Raji (cell line): ENCODE results near the gene FBXO34.

Source experiments
- POLR2A ChIP-seq: IDR thresholded peaks from 2 replicates; pipeline ENCODE4 v1.6.1; 2011; ENCODE audit warnings: low read depth, low read length, control low read depth; ENCODE audit not compliant: insufficient read depth

Gene FBXO34

DNA sequence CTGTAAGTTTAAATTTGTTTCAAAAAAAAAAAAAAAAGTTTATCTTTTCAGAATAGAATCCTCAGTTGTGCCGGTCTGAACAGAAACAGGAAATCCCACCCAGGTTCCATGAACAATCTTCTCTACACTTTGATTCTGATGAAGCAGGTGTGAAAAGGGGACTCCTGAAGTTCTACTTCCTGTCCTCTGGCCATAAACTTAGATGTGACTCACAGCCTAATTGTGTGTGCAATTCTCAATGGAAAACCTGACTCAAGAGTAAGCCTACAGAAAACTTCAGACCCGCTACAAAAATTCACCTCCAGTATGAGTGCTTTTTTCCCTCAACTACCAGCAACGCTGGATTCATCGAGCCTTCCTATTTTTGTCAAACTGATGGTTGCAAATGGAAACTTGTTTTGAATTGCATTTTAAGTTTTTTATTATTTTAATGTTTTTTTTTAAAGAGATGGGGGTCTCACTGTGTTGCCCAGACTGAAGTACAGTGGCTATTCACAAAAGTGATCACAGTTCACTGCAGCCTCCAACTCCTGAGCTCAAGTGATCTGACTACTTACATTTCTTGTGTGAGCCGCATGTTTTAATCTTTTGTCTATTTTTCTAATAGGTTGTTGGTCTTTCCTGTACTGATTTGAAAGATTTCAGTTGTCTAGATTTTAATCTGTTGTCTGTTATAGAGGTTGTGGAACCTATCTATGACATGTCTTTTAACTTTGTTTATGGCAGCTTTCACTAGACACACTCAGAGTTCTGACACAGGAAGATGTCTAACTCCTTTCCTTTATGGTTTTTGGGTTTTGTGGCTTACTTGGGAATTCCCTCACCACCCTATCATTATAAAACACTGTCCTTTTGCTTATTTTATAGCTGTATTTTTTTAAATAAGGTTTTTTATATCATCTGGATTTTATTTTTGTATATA lies 102.8 kb downstream of the FBXO34 start:
- no peak for TF ChIP-seq POLR2A

DNA sequence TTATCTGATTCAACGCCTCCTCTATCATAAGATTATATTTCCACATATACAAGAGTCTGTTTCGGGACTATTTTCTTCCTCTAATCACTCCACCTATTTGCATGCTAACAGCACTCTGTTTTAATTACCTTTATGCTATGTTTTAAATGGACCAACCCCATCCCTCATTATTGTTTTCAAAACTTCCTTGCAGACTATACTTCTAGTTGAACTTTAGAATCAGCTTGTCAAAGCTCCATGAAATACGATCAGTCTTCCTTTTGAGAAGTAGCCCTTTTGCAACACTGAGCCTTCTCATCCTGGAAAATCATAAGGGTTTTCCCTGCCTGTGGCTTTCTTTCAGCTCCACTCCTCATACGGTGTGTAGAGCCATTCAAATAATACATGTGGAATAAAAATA lies 103.5 kb downstream of the FBXO34 start:
- TF ChIP-seq POLR2A, result no peak

DNA sequence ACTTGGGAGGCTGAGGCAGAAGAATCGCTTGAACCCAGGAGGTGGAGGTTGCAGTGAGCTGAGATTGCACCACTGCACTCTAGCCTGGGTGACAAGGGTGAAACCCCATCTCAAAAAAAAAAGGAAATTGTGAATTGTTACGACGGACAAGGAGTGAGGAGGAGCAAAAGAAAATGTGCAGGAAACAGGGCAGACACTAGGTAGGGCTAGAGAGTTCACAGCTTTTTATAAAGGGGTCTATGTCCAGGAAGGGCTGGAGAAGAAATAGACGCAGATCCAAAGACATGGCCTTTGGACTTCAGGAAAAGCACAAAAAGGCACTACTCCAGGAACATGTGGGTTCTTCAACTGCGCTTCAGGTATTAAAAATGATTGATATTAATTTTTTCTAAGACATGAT lies 106.0 kb downstream of the FBXO34 start:
- TF ChIP-seq POLR2A, result no peak

DNA sequence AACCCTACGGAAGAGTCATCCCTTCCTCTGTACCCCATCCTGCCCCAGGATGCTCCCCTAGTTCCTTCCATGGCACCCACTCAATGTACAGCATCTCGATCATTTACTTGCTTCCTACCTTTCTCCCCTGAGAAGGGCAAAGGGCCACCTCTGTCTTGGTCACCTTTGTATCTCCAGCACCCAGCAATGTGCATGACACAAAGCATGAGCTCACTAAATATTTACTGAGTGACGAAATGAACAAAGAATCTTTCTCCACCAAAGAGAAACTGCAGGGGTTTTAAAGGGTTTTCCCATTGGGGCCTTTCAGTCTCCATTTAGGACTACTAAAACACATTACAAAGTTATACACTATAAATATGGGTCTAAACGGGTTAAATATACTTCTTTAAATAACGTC lies 109.8 kb downstream of the FBXO34 start:
- TF ChIP-seq POLR2A, result no peak

DNA sequence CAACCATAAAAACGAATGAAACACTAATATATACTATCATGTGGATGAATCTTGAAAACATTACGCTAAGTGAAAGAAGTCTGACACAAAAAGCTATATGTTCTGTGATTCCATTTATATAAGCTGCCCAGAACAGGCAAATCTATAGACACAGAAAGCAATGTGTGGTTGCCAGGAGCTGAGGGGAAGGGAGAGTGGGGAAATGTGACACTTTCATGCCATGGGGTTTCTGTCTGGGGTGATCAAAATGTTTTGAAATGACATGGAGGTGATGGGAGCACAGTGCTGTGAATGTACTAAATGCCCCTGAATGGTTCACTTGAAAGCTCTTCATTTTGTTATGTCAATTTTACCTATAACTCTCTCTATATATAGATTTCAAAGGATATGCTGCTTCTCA lies 110.3 kb downstream of the FBXO34 start:
- no peak for TF ChIP-seq POLR2A

DNA sequence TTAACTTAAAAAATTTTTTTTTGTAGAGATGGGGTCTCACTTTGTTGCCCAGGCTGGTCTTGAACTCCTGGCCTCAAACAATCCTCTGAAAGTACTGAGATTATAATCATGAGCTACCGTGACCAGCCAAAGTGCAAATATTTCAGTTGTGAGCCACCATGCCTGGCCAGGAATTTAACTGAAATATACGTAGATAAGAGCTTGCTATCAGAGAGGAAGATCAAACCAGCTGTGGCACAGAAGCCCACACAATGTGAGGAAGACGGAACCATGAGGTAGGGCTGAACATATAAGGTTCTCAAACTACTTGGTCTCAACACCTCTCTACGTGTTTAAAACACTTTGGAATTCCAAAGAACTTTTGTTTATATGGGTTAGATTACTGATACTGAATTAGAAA lies 111.3 kb downstream of the FBXO34 start:
- no peak for TF ChIP-seq POLR2A

DNA sequence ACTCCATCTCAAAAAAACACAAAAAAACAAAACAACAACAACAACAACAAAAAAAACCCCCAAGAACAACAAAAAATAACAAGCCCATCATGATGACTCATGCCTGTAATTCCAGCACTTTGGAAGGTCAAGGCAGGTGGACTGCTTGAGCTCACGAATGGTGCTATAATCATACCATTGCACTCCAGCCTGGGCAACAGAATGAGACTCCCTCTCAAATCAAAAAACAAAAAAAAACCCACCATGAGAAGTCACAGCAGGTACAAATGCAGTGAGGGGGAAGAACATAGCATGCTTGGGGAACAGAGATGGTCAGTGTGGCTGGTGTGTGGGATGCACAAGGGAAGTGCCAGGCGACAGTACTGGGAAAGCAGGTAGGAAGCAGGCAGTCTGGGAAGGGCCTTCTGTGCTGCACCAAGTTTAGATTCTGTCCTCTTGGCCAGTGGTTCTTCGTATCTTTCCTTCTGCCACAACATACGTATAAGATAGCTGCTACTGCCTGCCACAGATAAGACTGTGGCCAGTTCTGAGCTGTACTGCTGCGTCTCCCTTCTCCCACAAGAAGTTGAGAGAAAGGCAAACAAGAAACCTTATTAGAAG lies 112.4 kb downstream of the FBXO34 start:
- no peak for TF ChIP-seq POLR2A

DNA sequence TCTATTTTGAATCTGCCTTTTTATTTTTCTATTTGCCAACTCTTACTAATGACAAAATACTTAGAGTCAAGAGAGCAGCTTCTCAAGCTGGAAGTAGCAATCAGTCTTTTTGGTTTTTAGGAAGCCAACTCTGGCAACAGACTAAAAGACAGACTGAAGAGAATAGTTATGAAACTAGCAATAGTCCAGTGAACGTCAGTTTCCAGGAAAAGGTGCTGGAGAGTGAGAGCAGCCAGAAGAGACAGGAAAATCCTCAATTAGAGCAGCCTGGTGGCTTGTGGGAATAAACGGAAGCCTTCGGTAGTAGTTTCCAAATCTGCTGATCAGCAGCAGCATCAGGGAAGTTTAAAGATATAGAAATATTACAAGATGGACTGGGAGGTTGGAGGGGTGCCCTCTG lies 113.3 kb downstream of the FBXO34 start:
- TF ChIP-seq POLR2A, result no peak

DNA sequence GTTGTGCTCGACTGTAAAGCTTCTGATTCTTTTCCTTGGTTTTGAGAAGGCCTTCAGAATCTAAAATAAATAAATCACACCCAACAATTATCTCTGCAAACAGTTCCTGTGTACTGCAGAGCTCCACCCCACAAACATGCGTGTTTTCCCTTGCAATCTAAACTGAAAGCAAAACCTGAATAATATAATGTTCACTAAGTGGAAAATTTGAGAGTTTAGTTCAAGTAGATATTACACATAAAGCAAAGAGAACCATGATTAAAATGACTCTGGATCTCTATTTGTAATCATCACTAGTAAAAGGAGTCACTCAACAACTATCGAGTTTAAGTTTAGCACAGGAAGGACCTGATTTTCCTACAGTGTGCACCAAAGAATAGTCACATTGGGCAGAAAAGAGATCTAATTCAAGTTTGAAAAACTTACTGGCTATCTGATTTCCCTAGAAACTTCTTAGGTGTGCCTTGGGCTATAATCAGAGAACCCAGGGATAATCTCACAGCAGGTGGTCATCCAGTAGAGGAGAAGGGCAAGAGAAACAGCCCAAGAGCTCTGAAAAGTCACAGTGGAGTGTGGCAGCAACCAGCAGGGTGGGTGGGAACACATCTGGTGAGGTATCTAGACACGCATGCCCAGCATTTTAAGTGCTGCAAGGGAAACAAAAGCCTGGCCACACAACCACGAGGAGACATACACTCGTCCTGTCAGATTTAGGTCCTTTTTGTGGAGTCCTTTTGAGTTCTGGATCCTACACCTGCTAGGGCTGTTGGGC lies 115.0 kb downstream of the FBXO34 start:
- TF ChIP-seq POLR2A, result no peak

DNA sequence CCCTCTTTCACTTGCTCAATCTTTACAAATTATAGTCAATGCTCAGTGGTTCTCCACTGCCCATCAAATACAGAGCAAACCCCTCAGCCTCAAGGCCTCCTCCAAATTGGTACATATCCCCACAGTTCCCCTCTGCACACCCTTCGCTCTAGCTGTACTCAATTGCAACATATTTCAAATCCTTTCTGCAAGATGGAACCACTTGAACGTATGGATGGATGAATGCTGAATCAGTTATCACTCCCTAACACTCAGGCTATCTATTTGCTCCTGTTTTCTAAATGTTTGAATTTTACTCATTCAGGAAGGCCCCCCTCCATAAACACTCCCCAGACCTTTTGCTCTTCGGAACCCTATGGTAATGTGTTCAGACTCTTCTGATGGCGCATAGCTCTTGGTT lies 115.9 kb downstream of the FBXO34 start:
- no peak for TF ChIP-seq POLR2A

DNA sequence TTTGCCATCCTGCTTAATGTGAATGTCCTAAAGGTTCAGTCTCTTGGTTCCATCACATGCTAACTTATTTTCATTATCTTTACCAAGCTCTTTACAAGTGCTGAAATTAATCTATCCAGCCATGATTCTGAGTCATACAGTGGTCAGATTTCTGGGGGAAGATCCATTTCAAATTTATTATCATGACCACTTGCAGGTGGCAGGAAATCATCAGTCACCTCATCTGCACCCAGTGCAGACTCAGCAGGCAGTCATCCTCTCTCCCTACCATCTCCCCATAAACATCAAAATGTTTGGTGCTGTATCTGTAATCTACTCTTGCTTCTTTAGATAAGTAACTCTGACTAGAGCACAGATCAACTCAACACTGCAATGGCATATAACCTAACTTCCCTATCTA lies 116.9 kb downstream of the FBXO34 start:
- TF ChIP-seq POLR2A, result no peak

DNA sequence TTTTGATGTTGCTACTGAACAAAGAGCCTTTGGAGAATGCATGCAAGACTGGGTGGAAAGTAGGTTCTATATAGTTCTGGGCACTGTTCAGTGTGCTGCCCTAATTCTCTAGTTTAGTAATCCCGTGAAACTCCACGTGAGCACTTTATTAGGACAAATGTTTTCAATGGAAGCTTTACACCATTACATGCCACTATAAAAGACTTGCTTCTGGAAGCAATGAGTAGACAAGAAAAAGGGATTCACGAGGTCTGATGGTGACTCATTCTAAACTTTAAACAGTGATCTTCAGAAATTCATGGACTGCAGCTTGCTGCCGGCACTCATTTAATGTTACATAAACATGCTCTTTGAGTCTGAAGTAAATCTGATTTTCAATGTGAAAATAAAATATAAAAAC lies 118.1 kb downstream of the FBXO34 start:
- no peak for TF ChIP-seq POLR2A

DNA sequence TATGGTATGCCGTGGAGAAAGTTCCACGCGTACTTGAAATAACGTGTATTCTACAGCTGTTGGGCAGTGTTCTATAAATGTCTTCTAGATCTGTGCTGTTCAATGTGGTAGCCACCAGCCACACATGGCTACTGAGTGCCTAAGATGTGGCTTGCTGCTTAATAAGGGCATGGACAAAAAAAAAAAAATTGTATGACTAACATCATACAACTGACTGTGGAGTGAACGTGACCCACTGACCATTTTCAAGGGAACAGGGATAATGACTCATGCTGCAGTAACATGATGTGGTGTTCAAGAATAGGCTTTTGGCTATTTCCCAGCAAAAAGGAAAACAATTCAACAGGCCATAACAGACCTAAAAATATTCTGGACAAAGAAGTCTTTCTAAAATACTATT lies 127.5 kb downstream of the FBXO34 start:
- no peak for TF ChIP-seq POLR2A

DNA sequence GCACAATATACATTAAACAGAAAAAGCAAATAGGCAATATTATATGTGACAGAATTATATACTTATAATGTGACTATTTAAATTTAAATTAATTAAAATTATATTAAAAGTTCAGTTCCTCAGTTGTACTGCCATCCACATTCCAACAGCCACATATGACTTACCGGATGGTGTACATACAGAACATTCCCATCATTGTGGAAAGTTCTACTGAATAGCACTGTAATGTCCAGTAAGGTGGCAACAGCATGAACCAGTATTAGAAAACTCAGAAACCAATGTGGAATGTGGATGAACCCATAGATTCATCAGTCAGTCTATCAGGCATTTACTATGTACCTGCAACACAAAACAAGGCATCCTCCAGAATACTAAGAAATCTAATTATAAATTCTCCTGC lies 128.0 kb downstream of the FBXO34 start:
- TF ChIP-seq POLR2A, result no peak

DNA sequence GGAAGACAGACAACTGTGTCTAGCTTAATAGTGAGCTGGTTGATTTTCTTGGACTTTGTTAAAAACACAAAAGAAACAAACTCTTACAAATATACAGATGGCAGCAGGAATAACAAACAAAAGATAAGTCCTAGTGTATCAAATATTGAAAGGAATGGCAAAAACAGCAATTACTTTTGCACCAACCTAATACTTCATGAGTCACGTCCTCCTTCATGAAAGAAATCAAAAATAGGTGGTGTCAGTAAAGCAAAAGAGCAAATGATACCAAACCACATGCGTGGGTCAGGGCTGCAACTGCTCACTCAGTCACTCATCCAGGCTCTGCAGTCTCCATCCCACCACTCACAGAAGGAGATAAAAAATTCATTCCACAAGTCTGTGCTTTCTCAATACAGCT lies 128.6 kb downstream of the FBXO34 start:
- no peak for TF ChIP-seq POLR2A

DNA sequence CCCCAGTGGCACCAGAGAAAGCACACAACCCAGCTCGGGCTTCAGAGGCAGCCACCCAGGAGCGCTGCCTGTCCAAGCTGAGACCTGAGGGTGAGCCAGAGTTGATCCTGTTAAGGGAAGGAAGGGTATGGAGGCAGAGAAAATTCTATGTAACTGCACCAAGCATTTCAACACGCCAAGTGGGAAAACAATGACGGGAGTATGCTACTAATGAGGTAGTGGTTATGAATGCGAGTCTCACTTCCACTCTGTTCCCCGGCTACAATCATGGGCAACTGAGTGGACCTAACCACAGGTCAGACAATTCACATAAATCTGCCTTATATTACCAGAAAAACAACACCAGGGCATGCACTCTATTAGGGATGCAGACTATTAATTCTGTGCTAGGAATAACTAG lies 130.5 kb downstream of the FBXO34 start:
- TF ChIP-seq POLR2A, result no peak
